Neural crest cell (in vitro differentiated cells): ENCODE measurements around the gene PPP1R13B. TPM values are rescaled to one million over a fixed set of nuclear protein-coding genes. Genes with fewer than 3 reads are reported as not detected.

ENCODE experiments used
- DNase-seq: peaks from one replicate; pipeline ENCODE4 v3.0.0; 2021; ENCODE audit warnings: low read depth, mixed read lengths, low spot score
- H3K27ac Mint-ChIP-seq: one replicate; pipeline ENCODE4 v1.8.0; 2021; ENCODE audit warnings: mild to moderate bottlenecking, mixed read lengths; ENCODE audit not compliant: unreplicated experiment
- H3K27me3 Mint-ChIP-seq: 2 replicates; pipeline ENCODE4 v1.8.0; 2021; ENCODE audit warnings: low read depth, mild to moderate bottlenecking, mixed read lengths
- H3K36me3 Mint-ChIP-seq: 2 replicates; pipeline ENCODE4 v1.8.0; 2021; ENCODE audit warnings: low read depth, mild to moderate bottlenecking, mixed read lengths
- H3K4me1 Mint-ChIP-seq: 2 replicates; pipeline ENCODE4 v1.8.0; 2021; ENCODE audit warnings: mixed read lengths
- H3K4me3 Mint-ChIP-seq: one replicate; pipeline ENCODE4 v1.8.0; 2021; ENCODE audit warnings: mild to moderate bottlenecking, mixed read lengths
- H3K9me3 Mint-ChIP-seq: 2 replicates; pipeline ENCODE4 v1.8.0; 2021; ENCODE audit warnings: mixed read lengths
- long read RNA-seq: library from polyadenylated mRNA; unstranded; transcript quantifications from one replicate; pipeline ENCODE4 v2.0.0, GENCODE V29; 2020
- total RNA-seq: library from RNA; stranded (reverse); gene quantifications from 2 replicates; pipeline ENCODE4 v1.2.1, GENCODE V29; 2021
- TF ChIP-seq, protein P1 (sequence below): fragments of 200-600 bp; sonication (generic); conservative IDR thresholded peaks from 2 replicates; pipeline ENCODE4 v1.5.0; 2021; ENCODE audit warnings: antibody characterized with exemption, mild to moderate bottlenecking

PPP1R13B gene, protein sequence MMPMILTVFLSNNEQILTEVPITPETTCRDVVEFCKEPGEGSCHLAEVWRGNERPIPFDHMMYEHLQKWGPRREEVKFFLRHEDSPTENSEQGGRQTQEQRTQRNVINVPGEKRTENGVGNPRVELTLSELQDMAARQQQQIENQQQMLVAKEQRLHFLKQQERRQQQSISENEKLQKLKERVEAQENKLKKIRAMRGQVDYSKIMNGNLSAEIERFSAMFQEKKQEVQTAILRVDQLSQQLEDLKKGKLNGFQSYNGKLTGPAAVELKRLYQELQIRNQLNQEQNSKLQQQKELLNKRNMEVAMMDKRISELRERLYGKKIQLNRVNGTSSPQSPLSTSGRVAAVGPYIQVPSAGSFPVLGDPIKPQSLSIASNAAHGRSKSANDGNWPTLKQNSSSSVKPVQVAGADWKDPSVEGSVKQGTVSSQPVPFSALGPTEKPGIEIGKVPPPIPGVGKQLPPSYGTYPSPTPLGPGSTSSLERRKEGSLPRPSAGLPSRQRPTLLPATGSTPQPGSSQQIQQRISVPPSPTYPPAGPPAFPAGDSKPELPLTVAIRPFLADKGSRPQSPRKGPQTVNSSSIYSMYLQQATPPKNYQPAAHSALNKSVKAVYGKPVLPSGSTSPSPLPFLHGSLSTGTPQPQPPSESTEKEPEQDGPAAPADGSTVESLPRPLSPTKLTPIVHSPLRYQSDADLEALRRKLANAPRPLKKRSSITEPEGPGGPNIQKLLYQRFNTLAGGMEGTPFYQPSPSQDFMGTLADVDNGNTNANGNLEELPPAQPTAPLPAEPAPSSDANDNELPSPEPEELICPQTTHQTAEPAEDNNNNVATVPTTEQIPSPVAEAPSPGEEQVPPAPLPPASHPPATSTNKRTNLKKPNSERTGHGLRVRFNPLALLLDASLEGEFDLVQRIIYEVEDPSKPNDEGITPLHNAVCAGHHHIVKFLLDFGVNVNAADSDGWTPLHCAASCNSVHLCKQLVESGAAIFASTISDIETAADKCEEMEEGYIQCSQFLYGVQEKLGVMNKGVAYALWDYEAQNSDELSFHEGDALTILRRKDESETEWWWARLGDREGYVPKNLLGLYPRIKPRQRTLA
- total RNA-seq = 3.9 and 6.8 TPM in 2 replicates
- long read RNA-seq, partial matches to known transcripts = 0 of 1 reads
- long read RNA-seq, other reads (novel, unspliced or antisense) = 1 of 1 reads

DNA sequence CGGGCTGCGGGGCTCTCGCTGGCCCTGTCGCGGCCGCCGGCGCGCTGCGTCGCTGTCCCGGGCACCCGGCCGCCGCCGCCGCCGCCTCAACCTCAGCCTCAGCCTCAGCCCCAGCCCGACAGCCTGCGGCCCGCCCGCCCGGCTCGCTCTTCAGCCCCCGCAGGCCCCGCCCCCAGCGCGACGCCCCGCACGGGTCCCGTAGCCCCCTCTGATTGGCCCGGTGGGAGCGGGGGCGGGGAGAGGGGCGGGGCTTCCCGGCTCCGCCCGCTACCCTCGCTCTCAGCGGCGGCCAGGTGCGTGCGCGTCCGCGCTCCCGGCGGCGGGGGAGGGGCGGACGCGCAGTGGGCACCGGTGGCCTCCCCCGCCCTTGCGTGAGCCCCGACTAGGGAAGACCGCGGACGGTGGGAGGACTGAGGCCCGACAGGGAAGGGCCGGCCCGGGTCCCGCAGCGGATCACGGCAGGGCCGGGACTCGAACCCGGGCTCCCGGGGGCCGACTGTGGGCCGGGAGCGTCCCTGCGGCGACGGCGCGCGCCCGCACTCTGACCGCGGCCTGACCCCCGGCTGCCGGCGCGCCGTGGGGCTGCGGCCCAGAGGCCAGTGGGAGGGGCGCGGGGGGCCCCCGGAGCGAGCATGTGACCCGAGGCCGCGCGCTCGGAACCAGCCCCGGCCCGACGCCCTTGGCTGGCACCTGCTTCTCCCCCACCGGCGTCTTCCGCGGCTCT lies at the start of gene PPP1R13B:
TSS of gene PPP1R13B (minus strand) at position 125 of the 724 bp plus-strand sequence. CDS start 268 bp downstream, outside the sequence.
- Mint-ChIP-seq H3K27me3 (peaks cover 67% of the 10 kb centered on the region), H3K36me3 (no peaks in the 10 kb centered on the region), H3K9me3 (no peaks in the 10 kb centered on the region), H3K4me3 (peak within 1 kb of the TSS; percentile 92), H3K4me1 (peaks cover 14% of the 10 kb centered on the region), H3K27ac (no peak within 1 kb of the TSS)
- DNase-seq = peak; percentile 87
- TF ChIP-seq, protein P1, sequence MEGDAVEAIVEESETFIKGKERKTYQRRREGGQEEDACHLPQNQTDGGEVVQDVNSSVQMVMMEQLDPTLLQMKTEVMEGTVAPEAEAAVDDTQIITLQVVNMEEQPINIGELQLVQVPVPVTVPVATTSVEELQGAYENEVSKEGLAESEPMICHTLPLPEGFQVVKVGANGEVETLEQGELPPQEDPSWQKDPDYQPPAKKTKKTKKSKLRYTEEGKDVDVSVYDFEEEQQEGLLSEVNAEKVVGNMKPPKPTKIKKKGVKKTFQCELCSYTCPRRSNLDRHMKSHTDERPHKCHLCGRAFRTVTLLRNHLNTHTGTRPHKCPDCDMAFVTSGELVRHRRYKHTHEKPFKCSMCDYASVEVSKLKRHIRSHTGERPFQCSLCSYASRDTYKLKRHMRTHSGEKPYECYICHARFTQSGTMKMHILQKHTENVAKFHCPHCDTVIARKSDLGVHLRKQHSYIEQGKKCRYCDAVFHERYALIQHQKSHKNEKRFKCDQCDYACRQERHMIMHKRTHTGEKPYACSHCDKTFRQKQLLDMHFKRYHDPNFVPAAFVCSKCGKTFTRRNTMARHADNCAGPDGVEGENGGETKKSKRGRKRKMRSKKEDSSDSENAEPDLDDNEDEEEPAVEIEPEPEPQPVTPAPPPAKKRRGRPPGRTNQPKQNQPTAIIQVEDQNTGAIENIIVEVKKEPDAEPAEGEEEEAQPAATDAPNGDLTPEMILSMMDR = no peak

DNA sequence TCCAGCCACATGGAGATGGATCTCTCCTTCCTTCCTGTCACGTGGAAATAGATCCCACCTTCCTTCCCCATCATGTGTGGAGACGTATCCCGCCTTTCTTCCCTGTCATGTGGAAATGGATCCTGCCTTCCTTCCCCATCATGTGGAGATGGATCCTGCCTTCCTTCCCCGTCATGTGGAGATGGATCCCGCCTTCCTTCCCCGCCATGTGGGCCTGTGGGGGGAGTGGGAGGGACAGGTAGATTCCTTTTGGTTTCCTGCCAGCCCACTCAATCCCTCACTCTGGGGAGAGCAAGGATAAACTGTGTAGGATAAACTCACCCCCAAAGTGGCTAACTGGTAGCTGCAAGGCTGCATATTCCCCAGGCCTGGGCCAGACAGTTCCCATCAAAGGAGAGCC lies 49.2 kb upstream of the PPP1R13B start:
- Mint-ChIP-seq H3K27me3 (no peaks in the 10 kb centered on the region), H3K36me3 (peaks cover 3% of the 10 kb centered on the region), H3K4me1 (no peaks in the 10 kb centered on the region), H3K4me3 (no peak overlapping the region), H3K9me3 (peaks cover 4% of the 10 kb centered on the region), H3K27ac (no peak overlapping the region)
- DNase-seq = no peak
- TF ChIP-seq, protein P1 = no peak

DNA sequence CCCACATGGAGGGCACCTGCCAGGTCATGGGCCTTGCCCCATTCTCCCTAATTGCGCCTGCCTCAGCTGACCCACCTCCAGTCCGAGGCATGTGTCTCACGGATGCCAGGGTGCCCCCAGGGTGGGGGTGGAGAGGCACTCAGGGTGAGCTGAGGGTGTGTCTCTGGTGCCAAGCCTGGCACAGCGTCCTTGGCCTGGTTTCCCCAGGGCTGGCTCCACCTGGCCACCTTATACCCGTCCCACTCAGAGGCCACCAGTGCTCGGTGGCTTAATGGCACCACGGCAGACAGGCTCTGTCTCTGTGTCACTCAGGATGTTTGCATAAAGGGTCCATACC lies 47.3 kb upstream of the PPP1R13B start:
- H3K27me3 Mint-ChIP-seq = no peaks in the 10 kb centered on the region
- H3K36me3 Mint-ChIP-seq = peaks cover 3% of the 10 kb centered on the region
- TF ChIP-seq, protein P1 = no peak
- no peak overlapping the region for H3K4me3 Mint-ChIP-seq
- H3K4me1 Mint-ChIP-seq = no peaks in the 10 kb centered on the region
- peaks cover 4% of the 10 kb centered on the region for H3K9me3 Mint-ChIP-seq
- no peak overlapping the region for H3K27ac Mint-ChIP-seq
- DNase-seq = no peak

GRCh38 chr14:103894034-103894722 lies 46.8 kb upstream of the PPP1R13B start:
- Mint-ChIP-seq H3K27me3 (no peaks in the 10 kb centered on the region), H3K9me3 (peaks cover 4% of the 10 kb centered on the region), H3K27ac (no peak overlapping the region), H3K4me1 (no peaks in the 10 kb centered on the region), H3K36me3 (peaks cover 3% of the 10 kb centered on the region), H3K4me3 (no peak overlapping the region)
- TF ChIP-seq, protein P1 = no peak
- no peak for DNase-seq
